Measurements from ENCODE around the gene TENM4.
A peak's percentile ranks its signal among the peaks of the same experiment; 100 is the strongest.

TENM4 gene

DNA sequence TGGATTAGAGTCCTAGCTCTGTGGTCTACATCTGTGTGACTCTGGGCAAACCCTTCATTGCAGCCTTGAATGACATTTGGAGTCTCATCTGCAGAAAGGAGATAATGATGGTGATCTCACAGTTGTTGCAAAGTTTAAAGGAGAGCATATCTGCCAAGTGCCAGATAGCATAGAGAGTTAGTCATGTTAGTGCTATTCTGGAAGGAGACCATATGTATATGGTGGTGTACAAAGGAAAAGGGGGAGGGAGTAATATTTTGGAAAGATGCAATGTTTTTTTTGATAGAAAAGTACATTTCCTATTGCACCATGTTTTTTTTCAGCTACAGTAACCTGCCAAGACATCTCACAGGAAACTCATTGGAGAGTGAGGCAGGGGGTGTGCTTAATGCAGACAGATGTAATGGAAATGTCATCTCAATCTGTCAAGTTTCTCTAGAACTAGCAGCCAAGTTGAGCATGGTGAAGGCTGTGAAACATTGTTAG lies 774.1 kb downstream of the TENM4 start:
- TF ChIP-seq, protein P1, sequence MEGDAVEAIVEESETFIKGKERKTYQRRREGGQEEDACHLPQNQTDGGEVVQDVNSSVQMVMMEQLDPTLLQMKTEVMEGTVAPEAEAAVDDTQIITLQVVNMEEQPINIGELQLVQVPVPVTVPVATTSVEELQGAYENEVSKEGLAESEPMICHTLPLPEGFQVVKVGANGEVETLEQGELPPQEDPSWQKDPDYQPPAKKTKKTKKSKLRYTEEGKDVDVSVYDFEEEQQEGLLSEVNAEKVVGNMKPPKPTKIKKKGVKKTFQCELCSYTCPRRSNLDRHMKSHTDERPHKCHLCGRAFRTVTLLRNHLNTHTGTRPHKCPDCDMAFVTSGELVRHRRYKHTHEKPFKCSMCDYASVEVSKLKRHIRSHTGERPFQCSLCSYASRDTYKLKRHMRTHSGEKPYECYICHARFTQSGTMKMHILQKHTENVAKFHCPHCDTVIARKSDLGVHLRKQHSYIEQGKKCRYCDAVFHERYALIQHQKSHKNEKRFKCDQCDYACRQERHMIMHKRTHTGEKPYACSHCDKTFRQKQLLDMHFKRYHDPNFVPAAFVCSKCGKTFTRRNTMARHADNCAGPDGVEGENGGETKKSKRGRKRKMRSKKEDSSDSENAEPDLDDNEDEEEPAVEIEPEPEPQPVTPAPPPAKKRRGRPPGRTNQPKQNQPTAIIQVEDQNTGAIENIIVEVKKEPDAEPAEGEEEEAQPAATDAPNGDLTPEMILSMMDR (IDR thresholded peaks at IDR 0.05) = no peak
- Histone ChIP-seq H3K4me3 (no peak overlapping the region), H3K27ac (no peak overlapping the region)
- no peak for DNase-seq (ENCODE audit: low spot score)

DNA sequence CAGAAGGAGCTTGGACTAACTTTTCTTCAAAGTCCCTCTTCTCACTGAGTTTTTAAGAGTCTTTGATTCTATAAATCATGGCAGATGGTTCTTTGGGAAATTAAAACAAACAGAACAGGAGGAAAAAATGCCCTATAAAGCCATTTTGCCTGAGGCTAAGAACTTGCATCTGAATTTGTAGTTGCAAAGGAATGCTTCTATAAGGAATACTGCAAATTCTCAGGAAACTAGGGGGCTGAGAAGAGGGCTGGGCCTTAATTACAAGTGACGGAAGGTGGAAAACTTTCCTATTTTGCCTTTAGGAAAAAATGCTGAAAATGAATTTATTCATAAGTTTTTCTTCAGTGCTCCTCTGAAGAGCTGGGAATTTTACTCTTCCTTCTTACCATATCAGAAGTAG lies 776.2 kb downstream of the TENM4 start:
- Histone ChIP-seq H3K4me3 (no peak overlapping the region), H3K27ac (no peak overlapping the region)
- no peak for DNase-seq (ENCODE audit: low spot score)
- TF ChIP-seq, protein P1 (IDR thresholded peaks at IDR 0.05) = no peak

DNA sequence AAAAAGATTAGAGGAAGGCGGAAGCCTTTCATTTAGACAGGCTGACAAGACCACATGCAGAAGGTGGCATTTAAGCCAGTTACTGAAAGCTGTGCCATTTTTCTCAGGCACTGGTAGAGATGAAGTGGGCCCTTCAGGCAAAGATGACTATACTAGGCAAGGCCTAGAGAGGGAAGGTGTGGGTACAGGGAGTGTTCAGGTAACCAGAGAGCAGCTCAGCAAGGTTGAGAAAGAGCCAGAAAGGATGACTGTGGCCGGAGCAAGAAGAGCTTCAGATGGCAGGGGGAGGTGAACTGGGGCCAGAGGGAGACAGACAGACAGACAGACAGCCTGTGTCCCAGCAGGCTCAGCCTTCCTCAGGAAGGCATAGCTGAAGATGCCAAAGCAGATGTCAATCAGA lies 778.0 kb downstream of the TENM4 start:
- TF ChIP-seq, protein P1 (IDR thresholded peaks at IDR 0.05) = no peak
- peak; percentile 45 for DNase-seq (ENCODE audit: low spot score)
- Histone ChIP-seq H3K4me3 (no peak overlapping the region), H3K27ac (no peak overlapping the region)

GRCh38 chr11:78660471-78660870 lies 780.4 kb downstream of the TENM4 start:
- Histone ChIP-seq H3K4me3 (no peak overlapping the region), H3K27ac (no peak overlapping the region)
- TF ChIP-seq, protein P1 (IDR thresholded peaks at IDR 0.05) = no peak
- peak; percentile 35 for DNase-seq (ENCODE audit: low spot score)

- Histone ChIP-seq H3K27ac (no peak overlapping the region), H3K4me3 (no peak overlapping the region)
- TF ChIP-seq, protein P1 (IDR thresholded peaks at IDR 0.05) = no peak
- DNase-seq (ENCODE audit: low spot score) = peak; percentile 53
Observed at GRCh38 chr11:78659326-78660270, 781.2 kb downstream of the TENM4 start.

- DNase-seq (ENCODE audit: low spot score) = peak; percentile 67
- H3K4me3 ChIP-seq = no peak overlapping the region
- TF ChIP-seq, protein P1 (IDR thresholded peaks at IDR 0.05) = no peak
- no peak overlapping the region for H3K27ac ChIP-seq
Observed at GRCh38 chr11:78657968-78658839, 782.6 kb downstream of the TENM4 start.
